Upper lobe of left lung (tissue), 4 donors: ENCODE measurements around the gene AZI2.

Experiments
- CTCF ChIP-seq, 6 experiments: fragments of 450-650 bp in 4 of 6; fragments of 200-600 bp in 2 of 6; sonication (generic) in 2 of 6; IDR thresholded peaks; one replicate each; pipeline ENCODE4 v1.5.1; 2016 to 2019; ENCODE audit warnings: antibody characterized with exemption in 6 of 6
- POLR2A ChIP-seq, 4 donors: fragments of 450-650 bp; IDR thresholded peaks; one replicate each; pipeline ENCODE4 v1.5.1; 2016 to 2017; ENCODE audit warnings: antibody characterized with exemption in 4 of 4, mild to moderate bottlenecking in 2 of 4
- POLR2AphosphoS5 ChIP-seq, 2 donors: sonication (generic); formaldehyde crosslinking; IDR thresholded peaks; one replicate each; pipeline ENCODE4 v1.5.1; 2017; ENCODE audit warnings: antibody characterized with exemption in 2 of 2

DNA sequence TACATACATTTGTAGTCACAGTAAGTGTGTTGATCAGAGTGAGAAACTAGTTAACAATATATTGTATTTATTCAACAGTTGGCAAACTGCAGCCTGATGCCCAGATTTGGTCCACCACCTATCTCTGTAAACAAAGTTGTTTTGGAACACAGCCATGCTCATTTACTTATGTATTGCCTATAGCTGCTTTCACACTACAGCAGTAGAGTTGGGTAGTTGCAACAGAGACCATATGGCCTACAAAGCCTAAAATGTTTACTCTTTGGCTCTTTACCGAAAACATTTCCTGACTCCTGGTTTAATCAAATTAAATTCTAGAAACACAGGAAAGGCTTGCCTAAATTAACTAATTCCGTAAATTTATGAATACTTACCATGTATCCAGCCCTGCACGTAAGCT, 67.8 kb downstream of the AZI2 start:
- TF ChIP-seq CTCF (IDR thresholded peaks at IDR 0.05) (no peak), POLR2A (IDR thresholded peaks at IDR 0.05) (no peak), POLR2AphosphoS5 (IDR thresholded peaks at IDR 0.05) (no peak)
